Measurements from ENCODE around the gene SLC29A3.

DNA sequence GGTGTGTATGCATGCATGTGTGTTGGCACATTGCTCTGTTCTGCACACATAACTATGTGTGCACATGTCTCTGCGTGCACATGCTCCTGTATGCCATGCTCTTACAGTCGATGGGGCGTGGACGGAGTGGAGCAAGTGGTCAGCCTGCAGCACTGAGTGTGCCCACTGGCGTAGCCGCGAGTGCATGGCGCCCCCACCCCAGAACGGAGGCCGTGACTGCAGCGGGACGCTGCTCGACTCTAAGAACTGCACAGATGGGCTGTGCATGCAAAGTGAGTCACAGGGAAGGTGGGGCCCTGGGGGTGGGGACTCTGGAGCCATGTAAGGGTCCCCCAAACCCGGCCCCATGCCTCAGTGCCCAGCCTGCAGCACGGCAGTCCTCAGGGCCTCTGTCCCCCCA lies 30.6 kb upstream of the SLC29A3 start:
- TF ChIP-seq, protein P1, sequence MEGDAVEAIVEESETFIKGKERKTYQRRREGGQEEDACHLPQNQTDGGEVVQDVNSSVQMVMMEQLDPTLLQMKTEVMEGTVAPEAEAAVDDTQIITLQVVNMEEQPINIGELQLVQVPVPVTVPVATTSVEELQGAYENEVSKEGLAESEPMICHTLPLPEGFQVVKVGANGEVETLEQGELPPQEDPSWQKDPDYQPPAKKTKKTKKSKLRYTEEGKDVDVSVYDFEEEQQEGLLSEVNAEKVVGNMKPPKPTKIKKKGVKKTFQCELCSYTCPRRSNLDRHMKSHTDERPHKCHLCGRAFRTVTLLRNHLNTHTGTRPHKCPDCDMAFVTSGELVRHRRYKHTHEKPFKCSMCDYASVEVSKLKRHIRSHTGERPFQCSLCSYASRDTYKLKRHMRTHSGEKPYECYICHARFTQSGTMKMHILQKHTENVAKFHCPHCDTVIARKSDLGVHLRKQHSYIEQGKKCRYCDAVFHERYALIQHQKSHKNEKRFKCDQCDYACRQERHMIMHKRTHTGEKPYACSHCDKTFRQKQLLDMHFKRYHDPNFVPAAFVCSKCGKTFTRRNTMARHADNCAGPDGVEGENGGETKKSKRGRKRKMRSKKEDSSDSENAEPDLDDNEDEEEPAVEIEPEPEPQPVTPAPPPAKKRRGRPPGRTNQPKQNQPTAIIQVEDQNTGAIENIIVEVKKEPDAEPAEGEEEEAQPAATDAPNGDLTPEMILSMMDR (IDR thresholded peaks at IDR 0.05) = no peak
- no peak for TF ChIP-seq POLR2A (IDR thresholded peaks at IDR 0.05)
